ENCODE data around the gene TMEM167A. TPM values are rescaled to one million over a fixed set of nuclear protein-coding genes. Genes with fewer than 3 reads are reported as not detected.

TMEM167A gene
- 100 to 1,000 TPM in 1 of 4 donors, 10 to 100 TPM in 3; 46.3 to 106 (median 56.3) TPM for total RNA-seq

- TF ChIP-seq CTCF (IDR thresholded peaks at IDR 0.05; ENCODE audit: low read depth), result no peak
These were observed at the start of gene TMEM167A, which contains the start of gene XRCC4 for GRCh38 chr5:83076742-83077661. Gene TMEM167A, minus strand, starts transcription at chr5:83077394. Its CDS starts 71 bp downstream, at chr5:83077323. Gene XRCC4, plus strand, starts transcription at chr5:83077547. Its CDS starts 27,373 bp downstream, at chr5:83104920.

GRCh38 chr5:83126501-83126900 lies 49.3 kb upstream of the TMEM167A start:
- TF ChIP-seq CTCF (IDR thresholded peaks at IDR 0.05; ENCODE audit: low read depth), result no peak

- no peak for TF ChIP-seq CTCF (IDR thresholded peaks at IDR 0.05; ENCODE audit: low read depth)
These were observed 48.4 kb upstream of the TMEM167A start for GRCh38 chr5:83125560-83125959.

- TF ChIP-seq CTCF (IDR thresholded peaks at IDR 0.05; ENCODE audit: low read depth), result no peak
These were observed 47.4 kb upstream of the TMEM167A start for GRCh38 chr5:83124593-83124992.

- TF ChIP-seq CTCF (IDR thresholded peaks at IDR 0.05; ENCODE audit: low read depth), result no peak
These were observed 41.8 kb upstream of the TMEM167A start for GRCh38 chr5:83118976-83119375.

- no peak for TF ChIP-seq CTCF (IDR thresholded peaks at IDR 0.05; ENCODE audit: low read depth)
These were observed 41.3 kb upstream of the TMEM167A start for GRCh38 chr5:83118471-83118870.

GRCh38 chr5:83115816-83116215 lies 38.6 kb upstream of the TMEM167A start:
- no peak for TF ChIP-seq CTCF (IDR thresholded peaks at IDR 0.05; ENCODE audit: low read depth)
